PFSK-1 (cell line): ENCODE data around the gene DYNC1H1.

ENCODE experiments used
- FOXP2 ChIP-seq: optimal IDR thresholded peaks from 2 replicates; pipeline ENCODE3; 2011; ENCODE audit warnings: borderline replicate concordance, control low read depth, inconsistent platforms; ENCODE audit not compliant: insufficient read depth; ENCODE audit errors: extremely low read length, extremely low read depth
- POLR2AphosphoS5 ChIP-seq: IDR thresholded peaks from 2 replicates; pipeline ENCODE4 v1.6.1; 2012; ENCODE audit warnings: low read depth, mild to moderate bottlenecking, control low read depth, low read length, moderate library complexity
- REST ChIP-seq, 2 experiments: IDR thresholded peaks; 2 replicates each; pipeline versions ENCODE4 v1.6.1 to v1.8.0; 2011 to 2012; ENCODE audit warnings: low read depth in 2 of 2, low read length in 2 of 2, control low read depth in 1 of 2, inconsistent platforms in 1 of 2, mild to moderate bottlenecking in 1 of 2, moderate library complexity in 1 of 2; ENCODE audit not compliant: insufficient read depth in 1 of 2
- SIN3A ChIP-seq: IDR thresholded peaks from 2 replicates; pipeline ENCODE4 v1.6.1; 2012; ENCODE audit warnings: mild to moderate bottlenecking, low read length, moderate library complexity, borderline replicate concordance; ENCODE audit not compliant: insufficient read depth
- TAF1 ChIP-seq: IDR thresholded peaks from 2 replicates; pipeline ENCODE4 v1.6.1; 2012; ENCODE audit warnings: low read length, control low read depth, borderline replicate concordance; ENCODE audit not compliant: insufficient read depth

- TF ChIP-seq POLR2AphosphoS5: no peak
- TF ChIP-seq TAF1: no peak
- no peak for TF ChIP-seq SIN3A
- no peak for TF ChIP-seq REST (IDR thresholded peaks at IDR 0.05; ENCODE audit: insufficient read depth in 1 of 2, low read depth in 2 of 2, low read length in 2 of 2)
- TF ChIP-seq FOXP2: no peak
These were observed 15.3 kb downstream of the DYNC1H1 start for GRCh38 chr14:101979666-101980065.
